ENCODE data around the gene PKDCC. TPM values are rescaled to one million over a fixed set of nuclear protein-coding genes. Genes with fewer than 3 reads are reported as not detected.

Gene PKDCC
- total and polyA plus RNA-seq, 2 of the 13 experiments (the other 11 are each of a cell fraction or from before 2014, with no cell fraction given), result 52.6 to 58.8 TPM

DNA sequence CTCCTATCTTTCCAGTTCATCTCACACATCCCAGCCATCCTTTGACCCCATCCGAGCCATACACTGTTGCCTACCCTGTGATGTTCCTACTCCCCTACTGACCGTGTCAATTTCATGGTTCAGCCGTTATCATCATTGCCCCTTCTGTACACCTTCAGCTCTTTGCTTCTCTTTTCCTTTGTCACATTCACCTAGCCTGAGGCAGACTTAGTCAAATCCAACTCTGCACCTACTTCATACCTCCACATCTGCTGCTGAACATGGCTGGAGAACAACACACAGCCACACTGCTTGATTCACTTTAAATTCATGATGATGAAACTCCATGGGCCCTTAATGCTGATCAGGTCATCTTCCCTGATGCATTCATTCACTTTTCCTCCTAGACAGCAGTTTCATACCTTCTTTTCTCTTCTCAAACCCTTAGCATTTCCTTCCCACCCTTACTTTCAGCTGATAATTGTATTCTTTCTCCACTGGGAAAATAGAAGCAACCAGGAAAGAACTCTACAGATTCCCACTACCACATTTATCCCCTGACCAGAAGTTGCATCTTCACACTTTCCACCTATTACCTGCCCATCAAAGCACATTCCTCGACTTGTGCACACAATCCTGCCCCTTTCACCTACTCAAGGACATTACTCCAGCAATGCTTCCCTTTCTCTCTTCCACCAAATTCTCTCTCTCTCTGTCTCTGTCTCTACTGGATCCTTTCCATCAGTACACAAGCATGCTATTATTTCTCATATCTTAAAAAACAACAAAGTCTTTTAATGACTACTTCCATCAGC, 59.6 kb downstream of the PKDCC start:
- POLR2A ChIA-PET, result interaction anchor here (1.8 to 4.1 kb wide), 4 partner anchors 9 to 61 kb away, joined by 7 to 110 read pairs (median 48); partner anchors contain the start of gene EML4
- no peak for TF ChIP-seq ZNF569 (CRISPR knock-in tag; IDR thresholded peaks at IDR 0.05; ENCODE audit: borderline replicate concordance)
- TF ChIP-seq ZNF143 (CRISPR knock-in tag; IDR thresholded peaks at IDR 0.05), result no peak; the same call in 1 of the 2 replicates
- TF ChIP-seq ZNF234 (CRISPR knock-in tag; conservative IDR thresholded peaks at IDR 0.05), result no peak
- TF ChIP-seq SYNCRIP (IDR thresholded peaks at IDR 0.05; ENCODE audit: insufficient read depth, low read depth, low read length), result no peak
- TF ChIP-seq, protein P1, sequence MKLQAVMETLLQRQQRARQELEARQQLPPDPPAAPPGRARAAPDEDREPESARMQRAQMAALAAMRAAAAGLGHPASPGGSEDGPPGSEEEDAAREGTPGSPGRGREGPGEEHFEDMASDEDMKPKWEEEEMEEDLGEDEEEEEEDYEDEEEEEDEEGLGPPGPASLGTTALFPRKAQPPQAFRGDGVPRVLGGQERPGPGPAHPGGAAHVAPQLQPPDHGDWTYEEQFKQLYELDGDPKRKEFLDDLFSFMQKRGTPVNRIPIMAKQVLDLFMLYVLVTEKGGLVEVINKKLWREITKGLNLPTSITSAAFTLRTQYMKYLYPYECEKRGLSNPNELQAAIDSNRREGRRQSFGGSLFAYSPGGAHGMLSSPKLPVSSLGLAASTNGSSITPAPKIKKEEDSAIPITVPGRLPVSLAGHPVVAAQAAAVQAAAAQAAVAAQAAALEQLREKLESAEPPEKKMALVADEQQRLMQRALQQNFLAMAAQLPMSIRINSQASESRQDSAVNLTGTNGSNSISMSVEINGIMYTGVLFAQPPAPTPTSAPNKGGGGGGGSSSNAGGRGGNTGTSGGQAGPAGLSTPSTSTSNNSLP (IDR thresholded peaks at IDR 0.05; ENCODE audit: low read depth, low read length), result no peak
- TF ChIP-seq ARHGAP35 (CRISPR knock-in tag; IDR thresholded peaks at IDR 0.05; ENCODE audit: borderline replicate concordance), result no peak
- no peak for TF ChIP-seq BRCA1 (CRISPR knock-in tag; IDR thresholded peaks at IDR 0.05)
- no peak for TF ChIP-seq POLR2G (IDR thresholded peaks at IDR 0.05; ENCODE audit: low read depth, low read length)
- TF ChIP-seq MAFG (CRISPR knock-in tag; IDR thresholded peaks at IDR 0.05), result no peak
- TF ChIP-seq GRHL1 (CRISPR knock-in tag; conservative IDR thresholded peaks at IDR 0.05), result no peak
- TF ChIP-seq, protein P2, sequence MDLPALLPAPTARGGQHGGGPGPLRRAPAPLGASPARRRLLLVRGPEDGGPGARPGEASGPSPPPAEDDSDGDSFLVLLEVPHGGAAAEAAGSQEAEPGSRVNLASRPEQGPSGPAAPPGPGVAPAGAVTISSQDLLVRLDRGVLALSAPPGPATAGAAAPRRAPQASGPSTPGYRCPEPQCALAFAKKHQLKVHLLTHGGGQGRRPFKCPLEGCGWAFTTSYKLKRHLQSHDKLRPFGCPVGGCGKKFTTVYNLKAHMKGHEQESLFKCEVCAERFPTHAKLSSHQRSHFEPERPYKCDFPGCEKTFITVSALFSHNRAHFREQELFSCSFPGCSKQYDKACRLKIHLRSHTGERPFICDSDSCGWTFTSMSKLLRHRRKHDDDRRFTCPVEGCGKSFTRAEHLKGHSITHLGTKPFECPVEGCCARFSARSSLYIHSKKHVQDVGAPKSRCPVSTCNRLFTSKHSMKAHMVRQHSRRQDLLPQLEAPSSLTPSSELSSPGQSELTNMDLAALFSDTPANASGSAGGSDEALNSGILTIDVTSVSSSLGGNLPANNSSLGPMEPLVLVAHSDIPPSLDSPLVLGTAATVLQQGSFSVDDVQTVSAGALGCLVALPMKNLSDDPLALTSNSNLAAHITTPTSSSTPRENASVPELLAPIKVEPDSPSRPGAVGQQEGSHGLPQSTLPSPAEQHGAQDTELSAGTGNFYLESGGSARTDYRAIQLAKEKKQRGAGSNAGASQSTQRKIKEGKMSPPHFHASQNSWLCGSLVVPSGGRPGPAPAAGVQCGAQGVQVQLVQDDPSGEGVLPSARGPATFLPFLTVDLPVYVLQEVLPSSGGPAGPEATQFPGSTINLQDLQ (CRISPR knock-in tag; IDR thresholded peaks at IDR 0.05), result no peak
- TF ChIP-seq, protein P3, sequence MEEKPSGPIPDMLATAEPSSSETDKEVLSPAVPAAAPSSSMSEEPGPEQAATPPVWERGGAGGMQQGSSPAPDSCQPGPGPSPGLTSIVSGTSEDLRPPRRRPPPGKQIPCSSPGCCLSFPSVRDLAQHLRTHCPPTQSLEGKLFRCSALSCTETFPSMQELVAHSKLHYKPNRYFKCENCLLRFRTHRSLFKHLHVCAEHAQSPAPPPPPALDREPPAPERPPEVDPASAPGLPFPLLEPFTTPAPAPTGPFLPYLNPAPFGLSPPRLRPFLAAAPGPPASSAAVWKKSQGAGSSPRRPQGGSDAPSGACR (CRISPR knock-in tag; IDR thresholded peaks at IDR 0.05), result no peak
- TF ChIP-seq SIX1 (CRISPR knock-in tag; IDR thresholded peaks at IDR 0.05; ENCODE audit: borderline replicate concordance), result no peak
- peak; percentile 13; the same call in 1 of the 2 replicates for TF ChIP-seq KMT2A (CRISPR knock-in tag; IDR thresholded peaks at IDR 0.05)
- TF ChIP-seq, protein P4, sequence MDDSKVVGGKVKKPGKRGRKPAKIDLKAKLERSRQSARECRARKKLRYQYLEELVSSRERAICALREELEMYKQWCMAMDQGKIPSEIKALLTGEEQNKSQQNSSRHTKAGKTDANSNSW (CRISPR knock-in tag; IDR thresholded peaks at IDR 0.05; ENCODE audit: borderline replicate concordance), result no peak

More for the DNA sequence above, 59.6 kb downstream of the PKDCC start:
- BruUV-seq (replicated peaks), result no TSS peak
- H3K36me3 ChIP-seq (replicated peaks in 1 of 2; ENCODE audit: control insufficient read depth in 1 of 2, insufficient read depth in 2 of 2, low read length in 2 of 2), result no peaks in the 10 kb centered on the region
- DNase-seq (ENCODE audit: low spot score) (peak; percentile 44), ATAC-seq (peak; percentile 20; the same call in 2 of the 3 replicates), FAIRE-seq (no peak)
- peak overlapping the region in 1 of 3 experiments; percentile 24; a peak in 1 of 6 replicates for H3K4me3 ChIP-seq (replicated peaks in 1 of 3; ENCODE audit: insufficient read depth in 1 of 3, low read depth in 2 of 3, low read length in 3 of 3)
- H3K27me3 ChIP-seq (ENCODE audit: control insufficient read depth in 1 of 2, insufficient read depth in 2 of 2, low read length in 2 of 2), result no peaks in the 10 kb centered on the region
- H3K4me2 ChIP-seq (ENCODE audit: low read depth, low read length), result peak overlapping the region; percentile 63
- H4K20me1 ChIP-seq (ENCODE audit: insufficient read depth, low read length), result no peaks in the 10 kb centered on the region
- peak overlapping the region; percentile 58; the same call in 1 of the 2 replicates for H3K9ac ChIP-seq (ENCODE audit: insufficient read depth, low read depth, low read length)
- CTCF ChIA-PET (ENCODE audit: low intra/inter-chr PET ratio, low total read pairs), result no interaction called here
- H3K9me3 ChIP-seq (ENCODE audit: low read length), result no peaks in the 10 kb centered on the region
- H3K4me1 ChIP-seq (ENCODE audit: insufficient read depth, low read length), result peaks cover 95% of the 10 kb centered on the region
- no peak overlapping the region for H2AFZ ChIP-seq (ENCODE audit: low read length)
- WGBS (ENCODE audit: low lambda C conversion rate), result 21% methylated on average over 4 of the region's 4 CpGs
- H3K79me2 ChIP-seq (ENCODE audit: insufficient read depth, low read length), result peaks cover 18% of the 10 kb centered on the region
- peak overlapping the region; percentile 76 for H3K27ac ChIP-seq (ENCODE audit: extremely low read length, insufficient read depth, low read length)
- in situ Hi-C loops (cut with HindIII; ENCODE audit: extremely low pct_ligation_motif_present, low pct_unique_long_range_greater_than_20kb) (no loop called here), intact Hi-C loops (cut with micrococcal nuclease; ENCODE audit: unreplicated experiment) (no loop called here)

Measured in HepG2 (cell line).